GM23338 (cell line): Measurements from ENCODE around the gene COL5A2. TPM values are rescaled to one million over a fixed set of nuclear protein-coding genes. Genes with fewer than 3 reads are reported as not detected.

Experiments
- ATAC-seq: fragments of 200-7000 bp; cut with Tn5 transposase; 3 replicates; pipeline ENCODE4 v1.9.1; 2020
- DNase-seq: peaks from one replicate; pipeline ENCODE4 v3.0.0-alpha.2; 2015; ENCODE audit warnings: low spot score
- H2AFZ ChIP-seq: fragments of 200-600 bp; sonication (generic); 2 replicates; pipeline ENCODE4 v1.8.0; 2016; ENCODE audit warnings: antibody characterized with exemption, mild to moderate bottlenecking, moderate library complexity
- H3F3A ChIP-seq: fragments of 200-600 bp; sonication (generic); replicated peaks from 2 replicates; pipeline ENCODE4 v1.8.0; 2017; ENCODE audit warnings: antibody characterized with exemption, mixed run types, low read depth
- H3K27ac ChIP-seq: fragments of 200-600 bp; sonication (generic); 2 replicates; pipeline ENCODE4 v1.6.1; 2016; ENCODE audit warnings: low read depth
- H3K27me3 ChIP-seq: fragments of 200-600 bp; sonication (generic); 2 replicates; pipeline ENCODE4 v1.8.0; 2016; ENCODE audit warnings: mild to moderate bottlenecking, mixed run types, moderate library complexity; ENCODE audit not compliant: insufficient read depth
- H3K36me3 ChIP-seq: fragments of 200-600 bp; sonication (generic); 2 replicates; pipeline ENCODE4 v1.8.0; 2016; ENCODE audit warnings: mild to moderate bottlenecking; ENCODE audit not compliant: insufficient read depth
- H3K4me1 ChIP-seq: fragments of 200-600 bp; sonication (generic); 2 replicates; pipeline ENCODE4 v1.8.0; 2016; ENCODE audit warnings: mild to moderate bottlenecking, moderate library complexity; ENCODE audit not compliant: insufficient read depth
- H3K4me2 ChIP-seq: fragments of 200-600 bp; sonication (generic); 2 replicates; pipeline ENCODE4 v1.7.1; 2017; ENCODE audit warnings: mixed run types
- H3K4me3 ChIP-seq: fragments of 200-600 bp; sonication (generic); 2 replicates; pipeline ENCODE4 v1.6.1; 2016; ENCODE audit warnings: mixed run types
- H3K79me2 ChIP-seq: fragments of 200-600 bp; sonication (generic); replicated peaks from 2 replicates; pipeline ENCODE4 v1.8.0; 2017; ENCODE audit warnings: mild to moderate bottlenecking; ENCODE audit not compliant: insufficient read depth
- H3K9me2 ChIP-seq: fragments of 200-600 bp; sonication (generic); 2 replicates; pipeline ENCODE4 v1.8.0; 2017; ENCODE audit not compliant: insufficient read depth
- H4K20me1 ChIP-seq: fragments of 200-600 bp; sonication (generic); replicated peaks from 2 replicates; pipeline ENCODE4 v1.8.0; 2017; ENCODE audit warnings: mild to moderate bottlenecking; ENCODE audit not compliant: insufficient read depth
- H3K27ac Mint-ChIP-seq: 2 replicates; pipeline ENCODE4 v1.8.0; 2020; ENCODE audit warnings: inconsistent platforms, mild to moderate bottlenecking, moderate library complexity, mixed read lengths
- H3K27me3 Mint-ChIP-seq: 3 replicates; pipeline ENCODE4 v1.8.0; 2022; ENCODE audit warnings: low read depth, mild to moderate bottlenecking, moderate library complexity, mixed read lengths, inconsistent platforms; ENCODE audit not compliant: insufficient read depth, poor library complexity
- H3K36me3 Mint-ChIP-seq: 3 replicates; pipeline ENCODE4 v1.8.0; 2021; ENCODE audit warnings: low read depth, mild to moderate bottlenecking, inconsistent platforms, moderate library complexity, mixed read lengths
- H3K4me1 Mint-ChIP-seq: 3 replicates; pipeline ENCODE4 v1.8.0; 2020; ENCODE audit warnings: mild to moderate bottlenecking, inconsistent platforms, mixed read lengths
- H3K4me3 Mint-ChIP-seq: 3 replicates; pipeline ENCODE4 v1.8.0; 2021; ENCODE audit warnings: moderate library complexity, mild to moderate bottlenecking, inconsistent platforms, mixed read lengths
- H3K9me3 Mint-ChIP-seq: 3 replicates; pipeline ENCODE4 v1.8.0; 2020; ENCODE audit warnings: moderate library complexity, mild to moderate bottlenecking, inconsistent platforms, mixed read lengths
- CREB1 ChIP-seq: fragments of 250-450 bp; sonication (Bioruptor Pico); IDR thresholded peaks from 2 replicates; pipeline ENCODE4 v1.5.0; 2020; ENCODE audit warnings: low read depth, mild to moderate bottlenecking, moderate library complexity
- POLR2AphosphoS5 ChIP-seq: IDR thresholded peaks from 2 replicates; pipeline ENCODE4 v1.6.1; 2016; ENCODE audit warnings: antibody characterized with exemption, low read depth
- ZNF331 ChIP-seq: fragments of 250-450 bp; sonication (Bioruptor Pico); IDR thresholded peaks from 2 replicates; pipeline ENCODE4 v1.5.0; 2020; ENCODE audit warnings: low read depth, mild to moderate bottlenecking, moderate library complexity
- ZNF462 ChIP-seq: fragments of 250-450 bp; sonication (Bioruptor Pico); IDR thresholded peaks from 2 replicates; pipeline ENCODE4 v1.5.0; 2020; ENCODE audit warnings: mild to moderate bottlenecking, moderate library complexity
- polyA plus RNA-seq: library from polyadenylated mRNA; unstranded; fragments of >200 nt; fragmentation: Nextera tagmentation; extraction: Ambion mirVana; gene quantifications from 2 replicates; pipeline ENCODE4 v1.2.1, GENCODE V29; 2016
- total RNA-seq: library from RNA; depleted of rRNA; stranded (reverse); fragments of >200 nt; shearing (Covaris generic); gene quantifications from 2 replicates; pipeline ENCODE4 v1.2.3, GENCODE V29; 2014

The COL5A2 gene
- total and polyA plus RNA-seq, 2 experiments from 2014 or later, result 6.7 to 19.7 TPM

- TF ChIP-seq ZNF462 (CRISPR knock-in tag), result no peak
- TF ChIP-seq ZNF331, result no peak
- TF ChIP-seq POLR2AphosphoS5, result no peak
Observed at GRCh38 chr2:189116979-189117378, 62.6 kb downstream of the COL5A2 start (continued).

- H3K27ac ChIP-seq, result no peak overlapping the region
- H3K27me3 Mint-ChIP-seq, result no peaks in the 10 kb centered on the region
Observed at GRCh38 chr2:189116087-189116486, 63.5 kb downstream of the COL5A2 start.

More at GRCh38 chr2:189116087-189116486, 63.5 kb downstream of the COL5A2 start:
- no peak overlapping the region; the same call in 1 of the 2 replicates for H3K27ac Mint-ChIP-seq
- H3K9me3 Mint-ChIP-seq, result no peaks in the 10 kb centered on the region
- H3K4me2 ChIP-seq, result no peak overlapping the region
- no peaks in the 10 kb centered on the region for H3K27me3 ChIP-seq
- H3F3A ChIP-seq, result no peaks in the 10 kb centered on the region
- H3K36me3 ChIP-seq, result no peaks in the 10 kb centered on the region
- DNase-seq (peak; percentile 5), ATAC-seq (peak; percentile 50; the same call in 1 of the 3 replicates)
- peaks cover 9% of the 10 kb centered on the region; the same call in 1 of the 2 replicates for H3K4me1 ChIP-seq
- H2AFZ ChIP-seq, result no peak overlapping the region
- no peak overlapping the region for H3K4me3 Mint-ChIP-seq
- TF ChIP-seq CREB1 (CRISPR knock-in tag), result no peak
- peak; percentile 41; the same call in 1 of the 2 replicates for TF ChIP-seq ZNF462 (CRISPR knock-in tag)
- peaks cover 12% of the 10 kb centered on the region for H3K4me1 Mint-ChIP-seq
- no peaks in the 10 kb centered on the region for H3K79me2 ChIP-seq
- H3K4me3 ChIP-seq, result no peak overlapping the region
- no peaks in the 10 kb centered on the region for H4K20me1 ChIP-seq
- peaks cover 3% of the 10 kb centered on the region; the same call in 1 of the 2 replicates for H3K9me2 ChIP-seq
- no peaks in the 10 kb centered on the region for H3K36me3 Mint-ChIP-seq
